ENCODE data around the gene PIP4K2C. TPM values are rescaled to one million over a fixed set of nuclear protein-coding genes. Genes with fewer than 3 reads are reported as not detected.

PIP4K2C gene
- total and polyA plus RNA-seq, 2 of the 4 experiments (the other 2 are of a cell fraction) = 12.5 to 23.1 TPM

GRCh38 chr12:57585156-57585555, 5.8 kb upstream of the PIP4K2C start:
- in situ Hi-C loops (cut with MboI; ENCODE audit: low sequenced_read_pairs) = loop anchor here (10.0 kb wide), 1 partner anchor 150 kb away; the partner anchor contains the start of gene AGAP2
- no CpG with 5 or more reads among the region's 2 CpGs for WGBS, 2 experiments (ENCODE audit: extremely low coverage in 2 of 2, insufficient read length in 1 of 2)
- Histone ChIP-seq H3K4me1 (ENCODE audit: control insufficient read depth, insufficient read depth, low read length) (no peaks in the 10 kb centered on the region), H3K79me1 (ENCODE audit: low read depth in 1 of 2, low read length in 2 of 2) (no peaks in the 10 kb centered on the region), H3K36me3 (ENCODE audit: control insufficient read depth, insufficient read depth, low read length) (no peaks in the 10 kb centered on the region), H3K4ac (ENCODE audit: low read depth, low read length) (no peak overlapping the region), H3K4me2 (ENCODE audit: low read depth, low read length) (no peak overlapping the region), H2BK5ac (ENCODE audit: low read depth, low read length, poor library complexity, severe bottlenecking) (no peak overlapping the region), H3K27ac (ENCODE audit: insufficient read depth, low read length) (no peak overlapping the region), H4K8ac (ENCODE audit: low read depth in 2 of 2, low read length in 2 of 2) (no peak overlapping the region), H3K18ac (ENCODE audit: low read depth, low read length) (no peak overlapping the region), H4K91ac (ENCODE audit: insufficient read depth, low read depth, low read length) (no peak overlapping the region), H4K5ac (ENCODE audit: low read depth, low read length) (no peak overlapping the region), H2BK120ac (ENCODE audit: low read depth, low read length) (no peak overlapping the region), H3K23ac (ENCODE audit: low read depth, low read length) (no peak overlapping the region), H3K14ac (replicated peaks; ENCODE audit: low read depth, low read length) (no peak overlapping the region), H2AK9ac (replicated peaks; ENCODE audit: low read depth, low read length, poor library complexity) (no peak overlapping the region), H3K27me3 (ENCODE audit: control insufficient read depth, insufficient read depth, low read length) (peaks cover 36% of the 10 kb centered on the region), H2BK15ac (ENCODE audit: low read depth, low read length) (no peak overlapping the region), H3K9me1 (ENCODE audit: insufficient read depth, low read length) (no peaks in the 10 kb centered on the region; the same call in 1 of the 2 replicates), H4K20me1 (ENCODE audit: insufficient read depth, low read length) (no peaks in the 10 kb centered on the region), H2AK5ac (ENCODE audit: low read depth, low read length) (no peak overlapping the region), H2BK20ac (ENCODE audit: low read depth, low read length) (no peak overlapping the region), H3K4me3 (ENCODE audit: insufficient read depth, low read depth, low read length) (no peak overlapping the region), H3K9ac (ENCODE audit: low read depth, low read length) (no peak overlapping the region), H2AFZ (replicated peaks; ENCODE audit: low read length, poor library complexity) (no peak overlapping the region), H3K56ac (ENCODE audit: extremely low read depth, insufficient read depth, low read length) (no peak overlapping the region), H3K9me3 (ENCODE audit: control insufficient read depth, insufficient read depth, low read length) (no peaks in the 10 kb centered on the region)
- DNase-seq (no peak), ATAC-seq (ENCODE audit: low read depth) (no peak)
- TF ChIP-seq POLR2A (IDR thresholded peaks at IDR 0.05; ENCODE audit: low read depth, low read length) (no peak), NFE2L2 (IDR thresholded peaks at IDR 0.05; ENCODE audit: low read depth, low read length) (no peak), MAFK (IDR thresholded peaks at IDR 0.05; ENCODE audit: low read depth, low read length) (no peak), FOS (IDR thresholded peaks at IDR 0.05; ENCODE audit: low read depth, low read length) (no peak), RAD21 (IDR thresholded peaks at IDR 0.05; ENCODE audit: low read length) (no peak), SMC3 (IDR thresholded peaks at IDR 0.05; ENCODE audit: low read depth, low read length) (no peak), MXI1 (IDR thresholded peaks at IDR 0.05; ENCODE audit: borderline replicate concordance, low read depth, low read length) (no peak), MAZ (IDR thresholded peaks at IDR 0.05; ENCODE audit: borderline replicate concordance, low read depth, low read length) (no peak), RCOR1 (IDR thresholded peaks at IDR 0.05; ENCODE audit: insufficient replicate concordance, low read length) (no peak), BHLHE40 (IDR thresholded peaks at IDR 0.05; ENCODE audit: low read depth, low read length) (no peak)
- dilution Hi-C loops (cut with HindIII; ENCODE audit: low sequenced_read_pairs, unreplicated experiment) = no loop called here
- CTCF ChIA-PET = interaction anchor here (0.7 to 1.7 kb wide), 4 partner anchors 36 to 48 kb away, joined by 3 to 11 read pairs (median 5); partner anchors contain the start of gene B4GALNT1
- intact Hi-C loops (cut with micrococcal nuclease) = no loop called here
- POLR2A ChIA-PET (ENCODE audit: unreplicated experiment) = interaction anchor here (0.6 kb wide), 1 partner anchor 55 kb away, joined by 3 read pairs; no protein-coding TSS in a partner anchor
- BruUV-seq (replicated peaks) = no TSS peak

All from IMR-90 (cell line).